HCT116 (cell line): ENCODE data around the gene SLC4A2. TPM values are rescaled to one million over a fixed set of nuclear protein-coding genes. Genes with fewer than 3 reads are reported as not detected.
A peak's percentile ranks its signal among the peaks of the same experiment; 100 is the strongest.

Experiments used
- ATAC-seq: fragments of 200-7000 bp; cut with Tn5 transposase; 2 replicates; pipeline ENCODE4 v1.9.1; 2020; ENCODE audit warnings: mild to moderate bottlenecking, moderate library complexity
- BruUV-seq: library from RNA; stranded (reverse); fragments of 400-500 nt; replicated peaks from 2 replicates; lab custom pipeline; 2021; lab: Mats Ljungman, UMichigan
- CTCF ChIA-PET: fragments of 300-600 bp; sonication (Branson Sonifier 250); formaldehyde crosslinking; loops from one replicate; lab custom pipeline; 2021; ENCODE audit warnings: antibody characterized with exemption; lab: Charles Lee
- POLR2A ChIA-PET: fragments of 300-600, 350-600 bp; sonication (Branson Sonifier 250); formaldehyde crosslinking; loops from one replicate; lab custom pipeline; 2021; ENCODE audit warnings: antibody characterized with exemption; lab: Charles Lee
- RAD21 ChIA-PET, 2 experiments: fragments of 300-600 bp; sonication (Branson Sonifier 250); formaldehyde crosslinking; loops; one replicate each; lab custom pipeline; 2023; ENCODE audit warnings: low total read pairs in 2 of 2; ENCODE audit not compliant: uncharacterized antibody in 2 of 2, unreplicated experiment in 2 of 2, low non-redundant PET in 1 of 2; lab: Charles Lee
- DNase-seq: peaks from one replicate; pipeline ENCODE4 v3.0.0-alpha.2; 2010; ENCODE audit warnings: low read depth, low spot score
- H2AFZ ChIP-seq: fragments of 200-600 bp; shearing (Covaris generic), sonication (generic); 2 replicates; pipeline ENCODE4 v1.6.1; 2017; ENCODE audit warnings: low read depth, mixed run types, mixed read lengths, antibody characterized with exemption, low read length; ENCODE audit not compliant: poor library complexity, severe bottlenecking
- H3K27ac ChIP-seq: 2 replicates; pipeline ENCODE4 v1.5.1; 2012; ENCODE audit warnings: low read depth, low read length
- H3K27me3 ChIP-seq: fragments of 200-600 bp; sonication (generic); 2 replicates; pipeline ENCODE4 v1.6.1; 2016; ENCODE audit warnings: mixed run types, low read length, mixed read lengths; ENCODE audit not compliant: insufficient read depth
- H3K36me3 ChIP-seq, 2 experiments: fragments of 200-500 bp in 1 of 2; fragments of 200-600 bp in 1 of 2; sonication (Bioruptor generic) in 1 of 2; sonication (generic) in 1 of 2; 2 replicates each; pipeline versions ENCODE4 v1.5.1 to v1.6.1; 2014 to 2016; ENCODE audit warnings: low read length in 2 of 2, inconsistent platforms in 1 of 2, mixed read lengths in 1 of 2, mixed run types in 1 of 2; ENCODE audit not compliant: insufficient read depth in 2 of 2, control insufficient read depth in 1 of 2
- H3K4me1 ChIP-seq, 2 experiments: fragments of 200-600 bp in 1 of 2; sonication (generic) in 1 of 2; 2 replicates each; pipeline versions ENCODE4 v1.5.1 to v1.6.1; 2012 to 2017; ENCODE audit warnings: low read length in 2 of 2, inconsistent platforms in 1 of 2, mild to moderate bottlenecking in 1 of 2, mixed read lengths in 1 of 2, mixed run types in 1 of 2, moderate library complexity in 1 of 2; ENCODE audit not compliant: insufficient read depth in 2 of 2, control insufficient read depth in 1 of 2
- H3K4me2 ChIP-seq: fragments of 200-600 bp; sonication (generic); 2 replicates; pipeline ENCODE4 v1.6.1; 2017; ENCODE audit warnings: mixed run types, low read length, mixed read lengths
- H3K4me3 ChIP-seq, 2 experiments: fragments of 200-600 bp in 1 of 2; sonication (generic) in 1 of 2; replicated peaks in 1 of 2; 2 replicates each; pipeline ENCODE4 v1.5.1; 2011 to 2016; ENCODE audit warnings: low read length in 2 of 2, control low read depth in 1 of 2, low read depth in 1 of 2, mild to moderate bottlenecking in 1 of 2, mixed read lengths in 1 of 2, mixed run types in 1 of 2
- H3K79me2 ChIP-seq: fragments of 200-600 bp; sonication (generic); 2 replicates; pipeline ENCODE4 v1.6.1; 2017; ENCODE audit warnings: mild to moderate bottlenecking, mixed run types, low read length, moderate library complexity, mixed read lengths; ENCODE audit not compliant: insufficient read depth
- H3K9ac ChIP-seq: fragments of 200-600 bp; sonication (generic); 2 replicates; pipeline ENCODE4 v1.6.1; 2016; ENCODE audit warnings: low read length, mixed read lengths
- H3K9me2 ChIP-seq: fragments of 200-600 bp; sonication (generic), shearing (Covaris generic); 2 replicates; pipeline ENCODE4 v1.6.1; 2017; ENCODE audit warnings: mixed run types, mild to moderate bottlenecking, moderate library complexity; ENCODE audit not compliant: insufficient read depth
- H3K9me3 ChIP-seq, 2 experiments: fragments of 200-500 bp in 1 of 2; fragments of 200-600 bp in 1 of 2; sonication (Bioruptor generic) in 1 of 2; sonication (generic) in 1 of 2; 2 replicates each; pipeline ENCODE4 v1.6.1; 2014 to 2017; ENCODE audit warnings: low read length in 2 of 2, mixed read lengths in 2 of 2, inconsistent platforms in 1 of 2, low read depth in 1 of 2, mild to moderate bottlenecking in 1 of 2, mixed run types in 1 of 2, moderate library complexity in 1 of 2; ENCODE audit not compliant: control insufficient read depth in 1 of 2, insufficient read depth in 1 of 2
- H4K20me1 ChIP-seq: fragments of 200-600 bp; sonication (generic), shearing (Covaris generic); 2 replicates; pipeline ENCODE4 v1.6.1; 2017; ENCODE audit warnings: mixed run types, mild to moderate bottlenecking, moderate library complexity; ENCODE audit not compliant: insufficient read depth
- EGR1 ChIP-seq: IDR thresholded peaks from 2 replicates; pipeline ENCODE4 v1.6.1; 2012; ENCODE audit warnings: low read depth
- EZH2 ChIP-seq: fragments of 200-600 bp; sonication (generic); IDR thresholded peaks from 2 replicates; pipeline ENCODE4 v1.6.1; 2017; ENCODE audit warnings: antibody characterized with exemption, mixed run types
- EZH2phosphoT487 ChIP-seq: fragments of 200-600 bp; IDR thresholded peaks from 2 replicates; pipeline ENCODE4 v1.6.1; 2018; ENCODE audit warnings: antibody characterized with exemption, borderline replicate concordance
- POLR2A ChIP-seq: IDR thresholded peaks from 2 replicates; pipeline ENCODE4 v1.7.0; 2011; ENCODE audit warnings: borderline replicate concordance; ENCODE audit not compliant: insufficient read depth, insufficient read length; ENCODE audit errors: extremely low read depth
- RAD21 ChIP-seq: IDR thresholded peaks from 2 replicates; pipeline ENCODE4 v1.6.1; 2012; ENCODE audit warnings: low read depth, mild to moderate bottlenecking
- SIN3A ChIP-seq: IDR thresholded peaks from 2 replicates; pipeline ENCODE4 v1.6.1; 2012; ENCODE audit warnings: low read depth
- intact Hi-C: fragments of 100-400 bp; cut with micrococcal nuclease; formaldehyde crosslinking; loops from 2 replicates; pipeline ENCODE4 v1.10.0; 2022
- total RNA-seq: library from RNA; stranded (reverse); gene quantifications from one replicate; pipeline ENCODE4 v1.2.1, GENCODE V29; 2021; ENCODE audit not compliant: unreplicated experiment
- TF ChIP-seq, protein P1 (sequence below), 3 experiments: fragments of 200-600 bp in 1 of 3; sonication (generic) in 1 of 3; IDR thresholded peaks in 2 of 3; conservative IDR thresholded peaks in 1 of 3; 2 replicates each; pipeline ENCODE4 v1.5.1; 2012 to 2017; ENCODE audit warnings: low read depth in 2 of 3, low read length in 2 of 3, antibody characterized with exemption in 1 of 3, borderline replicate concordance in 1 of 3, control low read depth in 1 of 3, mild to moderate bottlenecking in 1 of 3, mixed read lengths in 1 of 3, mixed run types in 1 of 3, moderate library complexity in 1 of 3; ENCODE audit not compliant: insufficient read depth in 1 of 3
- TF ChIP-seq, protein P2 (sequence below): IDR thresholded peaks from 2 replicates; pipeline ENCODE4 v1.6.1; 2011; ENCODE audit warnings: mild to moderate bottlenecking, low read length, moderate library complexity; ENCODE audit not compliant: insufficient replicate concordance; ENCODE audit errors: extremely low read depth
- TF ChIP-seq, protein P3 (sequence below): IDR thresholded peaks from 2 replicates; pipeline ENCODE4 v1.6.1; 2012
- TF ChIP-seq, protein P4 (sequence below): IDR thresholded peaks from 2 replicates; pipeline ENCODE4 v1.6.1; 2012

SLC4A2 gene
- total RNA-seq, 1 experiment from 2014 or later, result 240 TPM

DNA sequence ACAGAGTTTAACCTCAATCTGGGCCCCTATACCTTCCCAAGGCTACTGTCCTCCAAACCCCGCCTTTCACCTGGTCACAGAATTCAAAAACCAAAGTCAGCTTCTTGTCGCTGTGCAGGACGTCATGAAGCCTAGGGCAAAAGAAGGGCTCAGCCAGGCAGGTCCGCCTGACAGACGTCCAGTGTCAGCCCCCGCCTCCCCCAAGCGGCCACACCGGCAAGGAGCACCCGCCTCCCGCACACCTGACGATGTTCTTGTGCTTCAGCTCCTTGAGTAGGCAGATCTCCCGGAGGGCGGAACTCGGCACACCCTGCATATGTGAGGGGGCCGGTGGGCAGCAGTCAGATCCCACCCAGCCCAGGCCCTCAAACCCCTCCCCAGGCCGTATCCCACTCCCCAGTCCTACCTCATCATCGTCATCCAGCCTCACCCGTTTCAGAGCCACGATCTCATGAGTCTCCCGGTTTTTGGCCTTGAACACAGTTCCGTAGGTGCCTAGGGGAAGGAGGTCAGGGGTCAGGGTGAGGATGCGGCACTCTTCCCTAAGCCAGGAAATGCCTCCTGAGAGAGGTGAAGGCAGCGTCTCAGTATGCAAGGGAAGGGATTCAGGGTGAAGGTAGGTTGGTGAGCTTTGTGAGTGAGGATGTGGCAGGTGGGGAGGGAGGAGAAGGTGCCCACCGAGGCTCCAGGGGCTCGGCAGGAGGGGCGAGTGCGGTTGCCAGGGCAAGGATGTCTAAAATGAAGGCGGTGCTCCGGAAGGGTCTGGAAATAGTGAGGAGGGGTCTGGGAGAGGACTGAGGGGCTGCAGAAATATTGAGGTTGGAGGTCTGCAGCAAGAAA lies 2.5 kb upstream of the SLC4A2 start:
- no TSS peak for BruUV-seq
- peak overlapping the region; percentile 81 to 90 for H3K4me3 ChIP-seq
- no peaks in the 10 kb centered on the region for H3K27me3 ChIP-seq
- TF ChIP-seq RAD21 (no peak), POLR2A (no peak), EGR1 (no peak), EZH2 (no peak), SIN3A (no peak), EZH2phosphoT487 (no peak)
- TF ChIP-seq, protein P1, sequence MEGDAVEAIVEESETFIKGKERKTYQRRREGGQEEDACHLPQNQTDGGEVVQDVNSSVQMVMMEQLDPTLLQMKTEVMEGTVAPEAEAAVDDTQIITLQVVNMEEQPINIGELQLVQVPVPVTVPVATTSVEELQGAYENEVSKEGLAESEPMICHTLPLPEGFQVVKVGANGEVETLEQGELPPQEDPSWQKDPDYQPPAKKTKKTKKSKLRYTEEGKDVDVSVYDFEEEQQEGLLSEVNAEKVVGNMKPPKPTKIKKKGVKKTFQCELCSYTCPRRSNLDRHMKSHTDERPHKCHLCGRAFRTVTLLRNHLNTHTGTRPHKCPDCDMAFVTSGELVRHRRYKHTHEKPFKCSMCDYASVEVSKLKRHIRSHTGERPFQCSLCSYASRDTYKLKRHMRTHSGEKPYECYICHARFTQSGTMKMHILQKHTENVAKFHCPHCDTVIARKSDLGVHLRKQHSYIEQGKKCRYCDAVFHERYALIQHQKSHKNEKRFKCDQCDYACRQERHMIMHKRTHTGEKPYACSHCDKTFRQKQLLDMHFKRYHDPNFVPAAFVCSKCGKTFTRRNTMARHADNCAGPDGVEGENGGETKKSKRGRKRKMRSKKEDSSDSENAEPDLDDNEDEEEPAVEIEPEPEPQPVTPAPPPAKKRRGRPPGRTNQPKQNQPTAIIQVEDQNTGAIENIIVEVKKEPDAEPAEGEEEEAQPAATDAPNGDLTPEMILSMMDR (IDR thresholded peaks at IDR 0.05 in 2 of 3, conservative IDR thresholded peaks at IDR 0.05 in 1 of 3; ENCODE audit: borderline replicate concordance in 1 of 3, insufficient read depth in 1 of 3, low read depth in 2 of 3, low read length in 2 of 3), result no peak
- TF ChIP-seq, protein P2, sequence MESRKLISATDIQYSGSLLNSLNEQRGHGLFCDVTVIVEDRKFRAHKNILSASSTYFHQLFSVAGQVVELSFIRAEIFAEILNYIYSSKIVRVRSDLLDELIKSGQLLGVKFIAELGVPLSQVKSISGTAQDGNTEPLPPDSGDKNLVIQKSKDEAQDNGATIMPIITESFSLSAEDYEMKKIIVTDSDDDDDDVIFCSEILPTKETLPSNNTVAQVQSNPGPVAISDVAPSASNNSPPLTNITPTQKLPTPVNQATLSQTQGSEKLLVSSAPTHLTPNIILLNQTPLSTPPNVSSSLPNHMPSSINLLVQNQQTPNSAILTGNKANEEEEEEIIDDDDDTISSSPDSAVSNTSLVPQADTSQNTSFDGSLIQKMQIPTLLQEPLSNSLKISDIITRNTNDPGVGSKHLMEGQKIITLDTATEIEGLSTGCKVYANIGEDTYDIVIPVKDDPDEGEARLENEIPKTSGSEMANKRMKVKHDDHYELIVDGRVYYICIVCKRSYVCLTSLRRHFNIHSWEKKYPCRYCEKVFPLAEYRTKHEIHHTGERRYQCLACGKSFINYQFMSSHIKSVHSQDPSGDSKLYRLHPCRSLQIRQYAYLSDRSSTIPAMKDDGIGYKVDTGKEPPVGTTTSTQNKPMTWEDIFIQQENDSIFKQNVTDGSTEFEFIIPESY, result no peak
- TF ChIP-seq, protein P3, sequence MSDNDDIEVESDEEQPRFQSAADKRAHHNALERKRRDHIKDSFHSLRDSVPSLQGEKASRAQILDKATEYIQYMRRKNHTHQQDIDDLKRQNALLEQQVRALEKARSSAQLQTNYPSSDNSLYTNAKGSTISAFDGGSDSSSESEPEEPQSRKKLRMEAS, result no peak
- TF ChIP-seq, protein P4, sequence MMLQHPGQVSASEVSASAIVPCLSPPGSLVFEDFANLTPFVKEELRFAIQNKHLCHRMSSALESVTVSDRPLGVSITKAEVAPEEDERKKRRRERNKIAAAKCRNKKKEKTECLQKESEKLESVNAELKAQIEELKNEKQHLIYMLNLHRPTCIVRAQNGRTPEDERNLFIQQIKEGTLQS, result no peak
- H3K27ac ChIP-seq, result peak overlapping the region; percentile 38; the same call in 1 of the 2 replicates
- RAD21 ChIA-PET, result no interaction called here
- H3K4me1 ChIP-seq, result peaks cover 21 to 36% of the 10 kb centered on the region in 2 experiments
- intact Hi-C loops, result no loop called here
- DNase-seq (no peak), ATAC-seq (no peak)
- H3K79me2 ChIP-seq, result peaks cover 23% of the 10 kb centered on the region
- no peaks in the 10 kb centered on the region for H3K9me3 ChIP-seq
- peak overlapping the region; percentile 95 for H3K4me2 ChIP-seq
- no peaks in the 10 kb centered on the region for H3K36me3 ChIP-seq
- peak overlapping the region; percentile 91 for H3K9ac ChIP-seq
- POLR2A ChIA-PET, result no interaction called here
- H3K9me2 ChIP-seq, result no peaks in the 10 kb centered on the region
- no peaks in the 10 kb centered on the region for H4K20me1 ChIP-seq
- no peak overlapping the region for H2AFZ ChIP-seq
- CTCF ChIA-PET, result no interaction called here
